ENCODE data around the gene ZFP91. TPM values are rescaled to one million over a fixed set of nuclear protein-coding genes. Genes with fewer than 3 reads are reported as not detected.

The ZFP91 gene
- total RNA-seq, 1 donor from 2014 or later = 57.4 TPM

- intact Hi-C loops (cut with micrococcal nuclease) = no loop called here
Measured at GRCh38 chr11:58580311-58580710, 1.4 kb downstream of the ZFP91 start.

- intact Hi-C loops (cut with micrococcal nuclease) = loop anchor here (2.0 kb wide), 1 partner anchor 14 kb away; no protein-coding TSS in a partner anchor
Measured at GRCh38 chr11:58582437-58582836, 3.6 kb downstream of the ZFP91 start.

- intact Hi-C loops (cut with micrococcal nuclease) = no loop called here
Measured at GRCh38 chr11:58586998-58587397, 8.1 kb downstream of the ZFP91 start.

- intact Hi-C loops (cut with micrococcal nuclease) = no loop called here
Measured at GRCh38 chr11:58591659-58592058, 12.8 kb downstream of the ZFP91 start.

GRCh38 chr11:58592760-58593472 is 14.1 kb downstream of the ZFP91 start:
- intact Hi-C loops (cut with micrococcal nuclease) = no loop called here

GRCh38 chr11:58594826-58595225 is 16.0 kb downstream of the ZFP91 start:
- intact Hi-C loops (cut with micrococcal nuclease) = no loop called here

- intact Hi-C loops (cut with micrococcal nuclease) = loop anchor here (2.0 kb wide), 1 partner anchor 14 kb away; no protein-coding TSS in a partner anchor
Measured at GRCh38 chr11:58596621-58597020, 17.8 kb downstream of the ZFP91 start.

- intact Hi-C loops (cut with micrococcal nuclease) = loop anchor here (2.0 kb wide), 1 partner anchor 15 kb away; no protein-coding TSS in a partner anchor
Measured at GRCh38 chr11:58597486-58598144, 18.8 kb downstream of the ZFP91 start.

- intact Hi-C loops (cut with micrococcal nuclease) = no loop called here
Measured at GRCh38 chr11:58600510-58600909, 21.6 kb downstream of the ZFP91 start.

GRCh38 chr11:58606930-58607714 is 28.3 kb downstream of the ZFP91 start:
- intact Hi-C loops (cut with micrococcal nuclease) = no loop called here

GRCh38 chr11:58608331-58608730 is 29.5 kb downstream of the ZFP91 start:
- intact Hi-C loops (cut with micrococcal nuclease) = no loop called here

- intact Hi-C loops (cut with micrococcal nuclease) = no loop called here
Measured at GRCh38 chr11:58609723-58610122, 30.9 kb downstream of the ZFP91 start.

- intact Hi-C loops (cut with micrococcal nuclease) = no loop called here
Measured at GRCh38 chr11:58613228-58613627, 34.4 kb downstream of the ZFP91 start.

GRCh38 chr11:58615559-58615958 is 36.7 kb downstream of the ZFP91 start:
- intact Hi-C loops (cut with micrococcal nuclease) = loop anchor here (5.0 kb wide), 1 partner anchor 38 kb away; the partner anchor contains the start of genes LPXN and ZFP91

- intact Hi-C loops (cut with micrococcal nuclease) = loop anchor here (5.0 kb wide), 1 partner anchor 39 kb away; the partner anchor contains the start of genes LPXN and ZFP91
Measured at GRCh38 chr11:58616594-58616993, 37.7 kb downstream of the ZFP91 start.

- intact Hi-C loops (cut with micrococcal nuclease) = loop anchor here (5.0 kb wide), 1 partner anchor 41 kb away; the partner anchor contains the start of genes LPXN and ZFP91
Measured at GRCh38 chr11:58617976-58618557, 39.2 kb downstream of the ZFP91 start.

GRCh38 chr11:58621586-58622262 is 42.9 kb downstream of the ZFP91 start:
- intact Hi-C loops (cut with micrococcal nuclease) = no loop called here

- intact Hi-C loops (cut with micrococcal nuclease) = no loop called here
Measured at GRCh38 chr11:58622344-58622743, 43.5 kb downstream of the ZFP91 start, which contains the start of gene CNTF. Gene CNTF (plus strand): TSS chr11:58622665. CDS start chr11:58622753, 88 bp downstream.

- intact Hi-C loops (cut with micrococcal nuclease) = no loop called here
Measured at GRCh38 chr11:58625086-58625485, 46.2 kb downstream of the ZFP91 start.

- intact Hi-C loops (cut with micrococcal nuclease) = no loop called here
Measured at GRCh38 chr11:58625826-58626460, 47.1 kb downstream of the ZFP91 start.
